Aorta (tissue), 5 donors: ENCODE results near the gene ITGAD. TPM values are rescaled to one million over a fixed set of nuclear protein-coding genes. Genes with fewer than 3 reads are reported as not detected.

Experiments used
- ATAC-seq: fragments of 200-7000 bp; cut with Tn5 transposase; one replicate; pipeline ENCODE4 v1.9.1; 2022; ENCODE audit warnings: moderate library complexity; ENCODE audit not compliant: low FRiP score
- DNase-seq, 2 donors: peaks; one replicate each; pipeline ENCODE4 v3.0.0-alpha.2; 2020
- H3K27ac ChIP-seq, 2 donors: one replicate each; pipeline ENCODE4 v1.5.1; 2013; ENCODE audit warnings: low read length in 2 of 2, mild to moderate bottlenecking in 2 of 2, moderate library complexity in 2 of 2, control low read depth in 1 of 2, inconsistent platforms in 1 of 2, low read depth in 1 of 2
- H3K27me3 ChIP-seq, 2 donors: one replicate each; pipeline ENCODE4 v1.6.1; 2013; ENCODE audit warnings: control low read depth in 1 of 2, low read length in 1 of 2, mild to moderate bottlenecking in 1 of 2, moderate library complexity in 1 of 2; ENCODE audit not compliant: insufficient read depth in 2 of 2, control insufficient read depth in 1 of 2
- H3K36me3 ChIP-seq, 2 donors: one replicate each; pipeline ENCODE4 v1.6.1; 2013; ENCODE audit warnings: control low read depth in 1 of 2, low read length in 1 of 2, mild to moderate bottlenecking in 1 of 2; ENCODE audit not compliant: insufficient read depth in 2 of 2, control insufficient read depth in 1 of 2
- H3K4me1 ChIP-seq, 2 donors: one replicate each; pipeline ENCODE4 v1.6.1; 2013; ENCODE audit warnings: low read length in 2 of 2, control low read depth in 1 of 2, mild to moderate bottlenecking in 1 of 2, moderate library complexity in 1 of 2; ENCODE audit not compliant: insufficient read depth in 2 of 2, control insufficient read depth in 1 of 2
- H3K4me3 ChIP-seq, 2 donors: one replicate each; pipeline ENCODE4 v1.5.1; 2013; ENCODE audit warnings: low read length in 2 of 2, control low read depth in 1 of 2, mild to moderate bottlenecking in 1 of 2
- H3K9me3 ChIP-seq: one replicate; pipeline ENCODE4 v1.6.1; 2013; ENCODE audit warnings: mild to moderate bottlenecking, low read length; ENCODE audit not compliant: control insufficient read depth
- WGBS, 2 donors: extraction: QIAGEN DNeasy Blood & Tissue Kit; methylation state at CpG; one replicate each; pipeline ENCODE4 v1.1.7; 2013; 5-methylcytosine and 5-hydroxymethylcytosine counted together
- intact Hi-C, 2 donors: fragments of 100-400 bp; cut with DNase I; formaldehyde crosslinking; loops; one replicate each; pipeline versions ENCODE4 v1.14.2 to v1.15.0; 2022
- long read RNA-seq, 2 donors: library from polyadenylated mRNA; unstranded; transcript quantifications; one replicate each; pipeline ENCODE4 v2.0.0, GENCODE V29; 2020 to 2021
- polyA plus RNA-seq, 2 donors: library from polyadenylated mRNA; stranded (reverse); fragments of 200-250 nt; gene quantifications; one replicate each; pipeline ENCODE4 v1.2.3, GENCODE V29; 2013
- total RNA-seq, 2 donors: library from RNA; stranded (reverse); fragmentation: NEBNext Ultra II Directional; extraction: Animal tissue kit (Norgen Biotek cat#: 25700); gene quantifications; one replicate each; pipeline ENCODE4 v1.2.1, GENCODE V29; 2021
- donor health status: healthy with polysubstance abuse.
- donor health status: Bipolar disorder and iron deficiency.
- donor health status: DM: no; HTN: no; CAD: no.
- donor health status: DM: no; HTN: no; CAD: no.
- donor health status: DM: yes; HTN: yes; CAD: no.

The ITGAD gene
- total RNA-seq = under 1 TPM; 0.45 to 0.54 TPM
- under 1 TPM in 1 of 2 donors, not detected in 1; 0.63 TPM for polyA plus RNA-seq
- long read RNA-seq, donor 1 = 0 reads
- long read RNA-seq, donor 2, partial matches to known transcripts = 0 of 1 reads
- long read RNA-seq, donor 2, other reads (novel, unspliced or antisense) = 1 of 1 reads

- intact Hi-C loops = no loop called here
- H3K9me3 ChIP-seq = no peaks in the 10 kb centered on the region
- WGBS, 2 donors = 55 to 59% methylated on average over 5 of the region's 5 CpGs
- H3K36me3 ChIP-seq = no peaks in the 10 kb centered on the region
- DNase-seq (peak; percentile 24 to 62), ATAC-seq (no peak)
- H3K4me1 ChIP-seq = no peaks in the 10 kb centered on the region
- no peaks in the 10 kb centered on the region for H3K27me3 ChIP-seq
- H3K27ac ChIP-seq = no peak within 1 kb of the TSS
- H3K4me3 ChIP-seq = no peak within 1 kb of the TSS
These were observed at the start of gene ITGAD for GRCh38 chr16:31393056-31393455. ITGAD (plus strand) TSS chr16:31393335; CDS start chr16:31393361, 26 bp downstream.

GRCh38 chr16:31344712-31345111, 48.4 kb upstream of the ITGAD start:
- DNase-seq = no peak
- no peaks in the 10 kb centered on the region for H3K9me3 ChIP-seq
- no peak overlapping the region for H3K27ac ChIP-seq
- no peak overlapping the region for H3K4me3 ChIP-seq
- H3K36me3 ChIP-seq = no peaks in the 10 kb centered on the region
- intact Hi-C loops = no loop called here
- no peak for ATAC-seq
- H3K27me3 ChIP-seq = no peaks in the 10 kb centered on the region
- H3K4me1 ChIP-seq = no peaks in the 10 kb centered on the region
- 55 to 56% methylated on average over 9 of the region's 9 CpGs for WGBS, 2 donors

- Histone ChIP-seq H3K36me3 (no peaks in the 10 kb centered on the region), H3K4me3 (no peak overlapping the region), H3K27ac (no peak overlapping the region), H3K27me3 (no peaks in the 10 kb centered on the region), H3K4me1 (no peaks in the 10 kb centered on the region), H3K9me3 (no peaks in the 10 kb centered on the region)
- 74 to 79% methylated on average over 5 of the region's 5 CpGs for WGBS, 2 donors
- no peak for DNase-seq
- ATAC-seq = no peak
- intact Hi-C loops = no loop called here
These were observed 45.7 kb upstream of the ITGAD start for GRCh38 chr16:31347445-31347844.

GRCh38 chr16:31348579-31348978, 44.6 kb upstream of the ITGAD start:
- intact Hi-C loops = no loop called here
- H3K27me3 ChIP-seq = no peaks in the 10 kb centered on the region

GRCh38 chr16:31350275-31351005, 42.7 kb upstream of the ITGAD start:
- Histone ChIP-seq H3K27ac (no peak overlapping the region), H3K4me3 (no peak overlapping the region), H3K27me3 (no peaks in the 10 kb centered on the region), H3K36me3 (no peaks in the 10 kb centered on the region), H3K4me1 (no peaks in the 10 kb centered on the region), H3K9me3 (no peaks in the 10 kb centered on the region)
- ATAC-seq (no peak), DNase-seq (peak in 1 of 2 donors; percentile 70)
- 76 to 80% methylated on average over 12 of the region's 12 CpGs for WGBS, 2 donors
- intact Hi-C loops = no loop called here

More at GRCh38 chr16:31348579-31348978, 44.6 kb upstream of the ITGAD start:
- H3K9me3 ChIP-seq = no peaks in the 10 kb centered on the region
- no peaks in the 10 kb centered on the region for H3K36me3 ChIP-seq
- DNase-seq = peak in 1 of 2 donors; percentile 32
- 51% methylated on average over 3 of the region's 3 CpGs for WGBS, 2 donors
- H3K4me1 ChIP-seq = no peaks in the 10 kb centered on the region
- ATAC-seq = no peak
- H3K4me3 ChIP-seq = no peak overlapping the region
- H3K27ac ChIP-seq = no peak overlapping the region

GRCh38 chr16:31351246-31351941, 41.7 kb upstream of the ITGAD start:
- WGBS, 2 donors = 72 to 73% methylated on average over 19 of the region's 19 CpGs
- DNase-seq (peak in 1 of 2 donors; percentile 38), ATAC-seq (no peak)
- Histone ChIP-seq H3K27me3 (no peaks in the 10 kb centered on the region), H3K4me3 (no peak overlapping the region), H3K36me3 (no peaks in the 10 kb centered on the region), H3K4me1 (no peaks in the 10 kb centered on the region), H3K9me3 (no peaks in the 10 kb centered on the region), H3K27ac (no peak overlapping the region)
- intact Hi-C loops = no loop called here

GRCh38 chr16:31351942-31352325, 41.2 kb upstream of the ITGAD start:
- no peaks in the 10 kb centered on the region for H3K4me1 ChIP-seq
- H3K27ac ChIP-seq = no peak overlapping the region
- no peaks in the 10 kb centered on the region for H3K27me3 ChIP-seq
- no peak overlapping the region for H3K4me3 ChIP-seq
- ATAC-seq (no peak), DNase-seq (peak in 1 of 2 donors; percentile 62)
- H3K9me3 ChIP-seq = no peaks in the 10 kb centered on the region
- 45% methylated on average over 6 of the region's 6 CpGs for WGBS, 2 donors
- no peaks in the 10 kb centered on the region for H3K36me3 ChIP-seq
- intact Hi-C loops = no loop called here

GRCh38 chr16:31352376-31353115, 40.6 kb upstream of the ITGAD start:
- Histone ChIP-seq H3K36me3 (no peaks in the 10 kb centered on the region), H3K4me1 (no peaks in the 10 kb centered on the region), H3K27ac (no peak overlapping the region), H3K4me3 (no peak overlapping the region), H3K9me3 (no peaks in the 10 kb centered on the region), H3K27me3 (no peaks in the 10 kb centered on the region)
- ATAC-seq (no peak), DNase-seq (peak in 1 of 2 donors; percentile 69)
- WGBS, 2 donors = 83 to 86% methylated on average over 22 of the region's 22 CpGs
- intact Hi-C loops = no loop called here
